GM03348 (cell line): ENCODE results near the gene SLA2.
"Not testable (repeated sequence)": the region's sequence is repeated elsewhere in the genome, so short reads cannot be mapped to it uniquely, and the experiment has no call there.

Experiments used
- DNase-seq: peaks from one replicate; pipeline ENCODE4 v3.0.0; 2012; ENCODE audit warnings: low spot score

The SLA2 gene, protein sequence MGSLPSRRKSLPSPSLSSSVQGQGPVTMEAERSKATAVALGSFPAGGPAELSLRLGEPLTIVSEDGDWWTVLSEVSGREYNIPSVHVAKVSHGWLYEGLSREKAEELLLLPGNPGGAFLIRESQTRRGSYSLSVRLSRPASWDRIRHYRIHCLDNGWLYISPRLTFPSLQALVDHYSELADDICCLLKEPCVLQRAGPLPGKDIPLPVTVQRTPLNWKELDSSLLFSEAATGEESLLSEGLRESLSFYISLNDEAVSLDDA

DNA sequence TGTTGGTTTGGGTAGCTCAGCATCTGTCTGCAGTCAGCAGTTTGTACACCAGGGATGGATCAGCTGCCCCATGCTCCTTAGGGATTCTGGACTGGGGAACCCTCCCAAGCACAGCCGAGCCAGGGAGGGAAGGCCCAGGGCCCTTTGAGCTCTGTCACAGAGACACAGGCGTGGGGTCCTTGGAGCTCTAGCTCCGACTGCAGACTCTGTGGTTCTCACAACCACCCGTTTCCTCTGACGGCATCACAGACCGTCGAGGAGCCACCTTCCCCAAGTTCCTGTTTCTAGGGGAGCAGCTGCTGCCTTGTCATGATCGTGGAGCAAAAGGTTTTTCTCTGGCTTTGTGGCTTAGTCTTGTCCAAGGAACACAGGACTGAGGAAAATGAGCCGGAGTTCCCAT, at the start of gene SLA2:
Gene SLA2 (minus strand): TSS at position 199 of the 400 bp plus-strand sequence. CDS start 4,861 bp downstream, outside the sequence.
- no peak for DNase-seq

DNA sequence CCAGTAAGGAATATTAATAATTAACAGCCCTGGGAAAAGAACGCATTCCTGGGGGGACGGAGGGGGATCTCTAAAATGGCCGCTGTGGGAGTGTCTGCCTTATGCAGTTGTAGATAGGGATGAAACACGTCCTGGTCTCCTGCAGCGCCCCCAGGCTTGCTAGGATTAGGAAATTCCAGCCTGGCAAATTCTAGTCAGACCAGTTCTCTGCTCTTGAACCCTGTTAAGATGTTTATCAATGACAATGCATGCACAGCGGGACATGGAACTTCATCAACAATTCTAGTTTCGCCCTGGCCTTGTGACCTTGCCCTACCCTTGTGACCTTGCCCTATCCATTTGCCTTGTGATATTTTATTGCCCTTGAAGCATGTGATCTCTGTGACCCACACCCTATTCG, 49.5 kb upstream of the SLA2 start:
- not testable (repeated sequence) for DNase-seq

DNA sequence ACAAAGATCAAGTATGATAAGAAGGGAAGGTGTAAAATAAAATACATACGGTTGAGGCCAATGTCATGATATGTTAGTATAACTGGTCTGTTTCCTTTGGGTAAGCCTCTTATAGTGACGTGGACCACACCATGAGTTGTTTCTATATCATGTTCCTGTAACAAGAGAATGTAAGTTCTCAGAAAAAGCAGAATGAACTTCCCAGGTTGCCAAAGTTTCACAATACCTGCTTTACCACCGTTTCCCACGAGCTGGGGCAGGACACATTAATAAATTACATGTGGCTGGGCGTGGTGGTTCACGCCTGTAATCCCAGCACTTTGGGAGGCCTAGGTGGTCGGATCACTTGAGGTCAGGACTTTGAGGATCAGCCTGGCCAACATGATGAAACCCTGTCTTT, 42.6 kb upstream of the SLA2 start:
- no peak for DNase-seq

DNA sequence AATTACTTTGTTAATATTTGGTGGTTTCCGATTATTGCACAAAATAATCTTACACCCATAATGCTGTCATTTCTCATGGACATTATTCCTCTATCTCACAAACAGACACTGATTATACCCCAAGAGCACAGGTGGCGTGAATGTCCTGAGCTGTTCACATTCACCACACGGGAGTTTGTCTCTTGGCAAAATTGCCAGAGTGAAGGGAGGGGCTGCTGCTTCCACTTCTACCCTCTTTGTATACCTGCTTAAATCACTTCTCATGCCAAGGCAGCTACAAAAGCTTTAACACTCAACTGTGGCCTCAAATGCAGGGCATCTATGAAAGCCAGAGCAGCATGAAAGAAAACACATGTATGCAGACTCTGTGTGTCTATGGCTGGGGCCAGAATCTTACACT, 41.9 kb upstream of the SLA2 start:
- DNase-seq = no peak

GRCh38 chr20:36686944-36687343, 40.9 kb upstream of the SLA2 start:
- DNase-seq = no peak

DNA sequence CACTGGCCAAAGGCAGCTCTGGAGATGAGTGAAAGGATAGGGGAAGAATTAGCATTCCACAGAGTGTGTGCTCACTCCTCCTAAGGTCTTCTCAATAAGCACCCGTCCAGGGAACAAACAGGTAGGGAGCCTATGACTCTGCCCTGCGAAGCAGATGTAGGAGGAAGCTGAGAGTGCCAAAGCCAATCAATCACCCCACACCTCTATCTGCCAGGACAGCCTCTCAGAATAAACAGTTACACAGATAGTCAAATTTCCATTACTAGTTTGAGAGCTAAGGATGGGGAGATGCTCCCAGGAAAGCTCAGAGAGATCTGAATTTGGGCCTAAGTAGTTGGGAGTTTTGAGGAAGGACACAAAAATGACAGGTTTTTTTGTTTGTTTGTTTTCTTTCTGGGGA, 40.5 kb upstream of the SLA2 start:
- DNase-seq = no peak

- no peak for DNase-seq
Observed at GRCh38 chr20:36684747-36685146, 38.8 kb upstream of the SLA2 start.

DNA sequence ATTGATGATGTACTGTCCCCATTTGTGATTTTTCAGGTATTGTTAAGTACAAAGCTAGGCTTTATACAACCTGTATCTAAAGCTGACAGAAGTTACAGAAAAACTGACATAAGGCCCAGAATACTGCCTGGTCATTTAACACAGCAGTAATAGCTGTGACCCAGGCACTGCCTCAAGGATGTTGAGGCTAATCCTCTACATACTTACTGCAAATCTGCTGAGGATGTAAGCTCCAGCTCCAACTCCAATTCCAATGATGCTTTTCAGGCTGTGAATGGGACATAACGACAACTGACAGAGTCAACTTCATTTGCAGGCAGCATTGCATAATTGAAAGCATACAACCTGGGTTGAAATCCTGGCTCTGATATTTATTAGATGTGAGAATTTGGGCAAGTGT, 36.3 kb upstream of the SLA2 start:
- no peak for DNase-seq

DNA sequence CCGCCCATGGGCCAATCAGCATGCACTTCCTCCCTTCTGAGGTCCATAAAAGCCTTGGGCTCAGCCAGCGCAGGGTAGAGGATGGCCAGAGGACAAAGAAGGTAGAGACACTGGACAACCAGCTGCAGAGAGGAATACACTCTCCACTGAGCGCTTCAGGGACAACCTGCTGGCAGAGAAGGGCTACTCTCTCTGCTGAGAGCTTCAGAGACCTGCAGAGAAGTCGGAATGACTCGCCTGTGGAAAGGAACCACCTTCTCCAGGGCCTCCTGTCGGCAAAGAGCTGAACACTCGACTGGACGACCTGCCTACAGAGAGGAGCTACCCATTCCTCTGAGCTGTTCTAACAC, 31.4 kb upstream of the SLA2 start:
- no peak for DNase-seq

DNA sequence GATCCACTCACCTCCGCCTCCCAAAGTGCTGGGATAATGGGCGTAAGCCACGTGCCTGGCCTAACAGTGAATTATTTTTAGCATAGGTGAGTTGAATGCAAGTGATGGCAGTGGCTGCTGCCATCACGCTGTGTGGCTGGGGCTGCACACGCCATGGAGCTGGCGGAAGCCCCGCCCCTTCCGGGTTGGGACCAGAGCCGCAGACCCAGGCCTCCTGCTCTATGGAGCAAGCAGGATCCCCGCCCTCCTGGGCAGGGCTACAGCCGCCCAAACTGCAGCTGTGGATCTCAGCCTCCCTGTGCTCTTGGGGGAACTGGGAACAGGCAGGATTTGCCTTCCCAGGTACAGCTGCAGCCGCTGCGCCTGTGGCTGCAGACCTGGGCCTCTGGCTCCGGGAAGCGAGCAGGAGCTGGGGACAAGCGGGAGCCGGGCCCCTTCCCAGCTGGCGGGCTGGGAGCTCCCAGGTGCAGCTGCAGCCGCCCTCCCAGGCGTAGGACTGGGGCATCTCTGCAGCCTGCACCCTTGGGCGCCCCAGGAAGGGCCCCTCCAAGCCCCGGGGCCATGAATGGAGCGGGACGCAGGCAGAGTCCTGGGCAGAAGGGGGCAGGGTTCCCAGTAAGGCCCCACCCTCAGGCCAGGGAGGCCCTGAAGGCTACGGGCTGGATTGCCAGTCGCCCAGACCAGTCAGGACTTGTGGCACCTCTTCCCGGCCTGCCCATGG, 30.9 kb upstream of the SLA2 start:
- no peak for DNase-seq

GRCh38 chr20:36675545-36675944, 29.5 kb upstream of the SLA2 start:
- DNase-seq = not testable (repeated sequence)

DNA sequence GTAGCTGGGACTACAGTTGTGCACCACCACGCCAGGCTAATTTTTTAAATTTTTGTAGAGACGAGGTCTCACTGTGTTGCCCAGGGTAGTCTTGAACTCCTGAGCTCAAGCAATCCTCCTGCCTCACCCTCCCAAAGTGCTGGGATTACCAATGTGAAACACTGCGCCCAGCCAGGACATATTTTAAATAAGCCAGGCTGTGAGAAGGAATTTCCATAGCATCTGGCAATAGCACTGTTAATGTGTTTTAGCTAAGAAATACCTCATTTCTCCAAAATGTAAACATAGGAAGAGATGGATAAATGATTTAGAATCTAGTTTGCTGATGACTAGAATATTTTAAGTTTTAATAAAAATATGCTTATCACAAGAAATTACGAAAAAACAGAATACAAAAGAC, 27.0 kb upstream of the SLA2 start:
- no peak for DNase-seq

DNA sequence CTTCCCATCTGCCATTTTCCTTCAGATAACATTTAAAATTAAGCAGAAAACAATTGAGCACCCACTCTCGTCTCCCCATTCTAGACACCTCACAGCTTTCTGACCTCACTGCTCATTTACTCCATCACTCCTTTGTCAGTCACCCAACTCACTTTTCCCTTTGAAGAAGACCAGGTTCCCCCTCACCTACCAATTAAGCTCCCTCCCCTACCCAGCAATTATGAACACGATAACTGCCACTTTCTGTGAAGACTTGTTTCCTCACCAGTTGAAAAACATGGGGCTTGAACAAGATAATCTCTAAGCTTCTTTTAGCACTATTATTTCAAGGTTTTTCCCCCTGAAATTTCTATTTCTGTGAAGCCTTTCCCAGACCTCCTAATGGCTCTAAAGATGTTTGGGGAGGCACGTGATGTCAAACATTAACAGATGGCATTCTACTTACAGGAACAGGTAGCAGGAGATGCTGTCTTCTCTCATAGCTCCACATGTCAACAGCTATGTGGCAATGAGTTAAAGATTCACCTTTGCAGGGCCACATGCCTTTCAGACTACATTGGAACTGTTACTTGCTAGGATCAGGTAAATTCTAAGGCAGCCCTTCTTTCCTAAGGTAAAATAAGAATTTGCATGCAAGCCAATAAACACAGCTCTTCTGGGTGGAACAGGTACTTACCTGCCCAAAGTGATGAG, 24.8 kb upstream of the SLA2 start:
- no peak for DNase-seq

- DNase-seq = no peak
Observed at GRCh38 chr20:36666181-36666740, 20.3 kb upstream of the SLA2 start.

- DNase-seq = no peak
Observed at GRCh38 chr20:36663031-36663430, 17.0 kb upstream of the SLA2 start.

DNA sequence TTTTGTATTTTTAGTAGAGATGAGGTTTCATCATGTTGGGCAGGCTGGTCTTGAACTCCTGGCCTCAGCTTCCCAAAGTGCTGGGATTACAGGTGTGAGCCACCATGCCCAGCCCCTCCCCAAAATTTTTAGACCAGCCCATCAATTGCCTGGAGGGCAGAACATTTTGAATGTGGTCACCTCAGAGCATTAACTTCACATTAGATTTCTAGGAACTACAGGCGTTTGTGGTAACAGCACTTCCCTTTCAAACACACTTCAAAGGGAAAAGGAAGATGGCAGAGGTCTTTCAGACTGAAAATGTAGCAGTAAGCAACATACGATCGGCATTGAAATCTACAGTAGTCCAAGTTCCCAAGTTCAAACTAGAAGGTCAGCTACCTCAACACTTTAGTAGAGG, 12.3 kb upstream of the SLA2 start:
- no peak for DNase-seq

DNA sequence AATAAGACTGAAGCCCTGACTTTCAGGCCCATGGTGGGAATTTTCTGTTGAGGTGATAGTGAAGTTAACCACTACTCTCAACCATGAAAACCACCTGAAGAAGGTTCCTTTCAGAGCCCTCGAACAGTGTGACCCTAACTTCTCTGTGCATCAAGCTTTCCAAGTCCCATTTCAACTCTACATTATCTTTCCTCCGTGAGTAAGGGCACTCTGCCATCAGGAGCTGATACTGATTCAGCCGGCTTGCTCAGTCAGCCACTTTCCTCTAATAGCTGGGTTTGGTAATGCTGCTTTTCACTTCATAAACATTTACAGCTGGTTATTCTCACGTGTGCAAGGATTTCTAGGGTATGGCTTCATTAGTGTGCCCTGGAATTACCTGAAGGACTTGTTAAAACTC, 10.7 kb upstream of the SLA2 start:
- no peak for DNase-seq

GRCh38 chr20:36655004-36655403, 9.0 kb upstream of the SLA2 start:
- DNase-seq = no peak

- no peak for DNase-seq
Observed at GRCh38 chr20:36654506-36654905, 8.5 kb upstream of the SLA2 start.

DNA sequence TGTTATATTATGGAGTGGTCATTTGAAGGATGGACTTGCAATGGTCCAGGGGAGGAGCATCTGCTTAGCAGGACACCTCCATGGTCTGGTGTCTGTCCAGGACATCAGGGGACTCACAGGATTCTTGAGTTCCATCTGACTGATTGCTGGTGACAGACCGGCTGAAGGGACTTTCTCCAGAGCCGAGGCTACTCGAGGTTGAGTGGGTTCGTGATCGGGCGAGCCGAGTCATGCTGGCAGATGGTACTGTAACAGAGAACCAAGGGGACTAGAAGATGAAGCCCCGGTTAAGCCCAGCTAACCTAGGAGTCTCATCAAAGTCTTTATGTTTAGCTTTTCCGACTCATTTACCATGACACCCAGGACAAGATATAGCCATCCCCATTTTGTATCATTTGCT, 7.5 kb upstream of the SLA2 start:
- DNase-seq = no peak

DNA sequence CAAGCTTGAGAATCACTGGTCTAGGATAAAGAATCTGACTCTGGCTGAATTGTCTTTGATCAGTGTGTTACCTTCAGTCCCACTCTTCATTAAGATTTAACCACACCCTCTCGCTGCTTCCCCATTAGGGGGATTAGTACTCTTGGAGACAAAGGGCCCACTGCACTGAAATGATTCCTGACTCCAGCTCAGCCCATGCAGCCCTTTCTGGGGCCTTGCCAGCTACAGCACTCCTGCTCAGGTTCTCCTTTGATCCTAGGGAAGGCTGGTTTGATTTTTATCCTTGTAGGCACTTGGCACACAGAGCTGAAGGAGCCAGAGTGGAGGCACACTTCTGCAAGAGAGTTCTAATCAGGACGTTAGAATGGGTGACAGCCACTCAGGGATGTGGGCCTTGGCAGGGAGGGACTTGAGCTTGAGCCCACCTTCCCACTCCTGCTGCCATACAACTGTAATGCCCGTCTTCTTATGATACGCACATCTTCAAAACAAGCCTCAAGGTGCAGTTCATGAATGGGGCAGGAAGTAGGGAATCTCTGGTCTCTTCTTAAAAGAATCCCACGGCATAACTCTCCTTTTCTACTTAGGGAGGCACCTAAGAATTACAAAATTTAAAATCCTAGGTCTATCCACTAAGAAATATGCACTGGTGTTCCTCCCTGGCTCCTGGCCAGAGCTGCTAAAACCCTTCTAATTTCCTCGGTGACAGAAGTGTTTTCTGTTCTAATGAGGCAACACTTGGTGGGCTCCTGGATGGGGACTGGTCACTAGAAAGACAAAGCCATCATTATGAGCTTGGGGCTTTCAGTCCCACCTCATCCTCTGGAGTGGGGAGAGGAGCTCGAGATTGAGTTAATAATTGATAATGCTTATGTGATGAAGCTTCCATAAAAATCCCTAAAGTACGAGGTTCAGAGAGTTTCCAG, 1.5 kb upstream of the SLA2 start:
- no peak for DNase-seq

DNA sequence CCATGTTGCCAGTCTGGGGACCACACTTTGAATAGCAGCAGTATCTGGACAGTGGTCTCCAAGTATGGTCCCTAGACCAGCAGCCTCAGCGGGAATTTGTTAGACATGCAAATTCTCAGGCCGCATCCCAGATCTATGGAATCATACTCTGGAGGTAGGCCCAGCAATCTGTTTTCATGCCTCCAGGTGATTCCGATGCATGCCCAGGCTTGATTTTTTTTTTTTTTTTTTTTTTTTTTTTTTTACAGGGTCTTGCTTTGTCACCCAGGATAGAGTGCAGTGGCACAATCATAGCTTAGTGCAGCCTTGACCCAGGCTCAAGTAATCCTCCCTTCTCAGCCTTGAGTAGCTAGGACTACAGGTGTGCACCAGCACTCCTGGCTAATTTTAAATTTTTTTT, 682 bp upstream of the SLA2 start:
- no peak for DNase-seq
